GM12892 (cell line): ENCODE results near the gene ADCY9.

Source experiments
- POLR2A ChIP-seq: IDR thresholded peaks from 2 replicates; pipeline ENCODE4 v1.6.1; 2011; ENCODE audit warnings: low read depth, low read length, control low read depth
- POLR2AphosphoS5 ChIP-seq: IDR thresholded peaks from 2 replicates; pipeline ENCODE4 v1.6.1; 2011; ENCODE audit warnings: low read depth, low read length, control low read depth

- TF ChIP-seq POLR2AphosphoS5, result no peak
- TF ChIP-seq POLR2A, result no peak
Measured at GRCh38 chr16:3986235-3986544, 130.1 kb downstream of the ADCY9 start.
